Measurements from ENCODE around the gene PPP2R2B. TPM values are rescaled to one million over a fixed set of nuclear protein-coding genes. Genes with fewer than 3 reads are reported as not detected.

Gene PPP2R2B
- total RNA-seq, 1 experiment from 2014 or later = not detected

DNA sequence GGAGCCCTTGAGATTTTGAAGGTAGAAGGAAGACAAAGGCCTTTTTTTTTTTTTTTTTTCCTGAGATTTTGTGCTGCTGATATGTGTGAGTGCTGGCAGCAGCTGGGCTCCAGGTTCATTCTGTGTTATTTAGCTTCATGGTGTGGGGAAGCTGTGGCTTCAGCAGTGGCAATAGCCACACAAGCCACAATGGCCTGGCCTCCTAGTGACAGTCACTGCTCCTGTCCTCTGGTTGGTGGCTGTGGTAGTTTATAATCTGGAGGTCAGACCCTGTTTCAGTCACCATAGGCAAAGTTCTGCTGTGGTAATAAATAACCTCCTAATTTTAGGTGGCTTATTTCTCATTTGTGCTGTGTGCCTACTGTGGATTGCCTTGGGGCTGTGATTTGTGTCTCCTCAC, 334.3 kb downstream of the PPP2R2B start:
- no peak for DNase-seq (ENCODE audit: low spot score)
- in situ Hi-C loops (cut with HindIII; ENCODE audit: low sequenced_read_pairs) = no loop called here

DNA sequence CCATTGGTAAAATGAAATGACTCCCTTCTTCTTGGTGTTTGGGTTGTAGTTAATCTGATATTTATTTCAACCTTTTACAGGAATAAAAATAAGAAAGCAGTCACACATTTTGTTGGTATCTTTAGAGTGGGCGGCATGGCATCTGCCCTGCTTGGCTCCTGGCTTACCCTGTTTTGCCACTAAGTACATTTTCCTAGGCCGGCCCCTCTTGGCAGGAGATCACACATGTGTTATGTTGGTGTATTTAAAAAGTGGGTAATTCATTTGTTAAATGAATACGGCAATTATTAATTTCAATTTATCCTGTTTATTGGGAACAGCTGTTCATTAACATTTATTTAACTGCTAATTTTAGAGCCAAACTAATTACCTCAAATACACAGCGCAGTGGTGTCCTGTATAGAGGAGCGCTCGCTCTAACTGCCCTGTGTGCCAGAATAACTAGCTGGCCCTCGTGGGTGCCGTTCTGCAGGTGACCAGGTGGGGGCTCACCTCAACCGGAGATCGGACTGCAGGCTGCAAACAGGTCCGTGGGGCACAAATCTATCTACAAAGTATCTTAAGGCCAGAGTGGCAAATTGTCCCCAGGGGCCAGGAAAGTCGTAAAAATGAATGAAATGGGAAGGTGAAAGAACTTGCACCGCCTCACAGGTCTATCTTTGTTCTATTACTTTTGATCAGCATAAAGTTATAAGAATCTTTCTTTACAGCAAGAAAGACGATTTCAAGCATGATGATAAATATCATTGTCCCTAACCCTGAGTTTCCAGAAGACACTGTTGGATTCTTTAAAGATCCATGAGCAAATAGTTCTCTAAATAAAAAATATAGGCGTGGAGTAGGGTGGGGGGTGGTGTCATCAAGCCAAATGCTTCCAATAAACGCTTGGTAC, 336.4 kb downstream of the PPP2R2B start:
- peak; percentile 79 for DNase-seq (ENCODE audit: low spot score)
- in situ Hi-C loops (cut with HindIII; ENCODE audit: low sequenced_read_pairs) = no loop called here

- DNase-seq (ENCODE audit: low spot score) = no peak
- in situ Hi-C loops (cut with HindIII; ENCODE audit: low sequenced_read_pairs) = no loop called here
These were observed 338.1 kb downstream of the PPP2R2B start for GRCh38 chr5:146540414-146540813.

DNA sequence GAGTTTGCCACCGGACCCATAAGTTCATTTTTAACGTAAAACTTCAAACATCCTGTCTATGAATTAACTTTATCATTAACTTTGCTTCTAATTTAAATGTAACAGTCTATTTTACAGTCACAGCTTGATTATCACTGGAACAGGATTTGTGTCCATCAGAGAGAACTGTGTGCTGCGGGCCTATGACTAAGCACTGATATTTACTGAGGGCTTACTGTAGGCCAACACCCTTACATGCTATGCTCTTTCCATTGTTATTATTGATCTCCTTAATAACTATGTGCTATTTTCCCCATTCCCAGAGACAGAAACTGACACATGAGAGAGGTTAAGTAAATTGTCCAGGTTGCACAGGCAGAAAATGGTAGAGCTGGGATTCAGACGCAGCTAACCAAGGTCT, 338.6 kb downstream of the PPP2R2B start:
- in situ Hi-C loops (cut with HindIII; ENCODE audit: low sequenced_read_pairs) = no loop called here
- DNase-seq (ENCODE audit: low spot score) = no peak

DNA sequence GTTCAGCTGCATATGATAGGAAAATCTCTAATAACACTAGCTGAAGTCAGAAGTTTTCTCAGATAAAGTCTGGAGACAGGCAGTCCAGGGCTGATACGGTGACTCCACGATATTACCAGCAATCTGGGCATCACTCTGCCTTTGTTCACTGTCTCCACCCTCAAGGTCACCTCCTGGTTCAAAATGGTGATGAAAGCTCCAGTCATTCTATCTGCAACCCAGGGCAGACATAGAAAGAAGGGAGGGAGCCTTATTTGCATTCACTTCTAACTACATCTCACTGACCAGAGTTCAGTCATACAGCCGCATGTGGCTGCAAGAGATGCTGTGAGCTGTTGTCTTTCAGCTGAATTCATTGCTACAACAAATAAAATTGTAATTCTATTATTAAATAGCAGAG, 340.1 kb downstream of the PPP2R2B start:
- DNase-seq (ENCODE audit: low spot score) = no peak
- in situ Hi-C loops (cut with HindIII; ENCODE audit: low sequenced_read_pairs) = no loop called here

GRCh38 chr5:146533882-146534281, 344.7 kb downstream of the PPP2R2B start:
- DNase-seq (ENCODE audit: low spot score) = no peak
- in situ Hi-C loops (cut with HindIII; ENCODE audit: low sequenced_read_pairs) = no loop called here

GRCh38 chr5:146533260-146533857, 345.2 kb downstream of the PPP2R2B start:
- in situ Hi-C loops (cut with HindIII; ENCODE audit: low sequenced_read_pairs) = no loop called here
- peak; percentile 78 for DNase-seq (ENCODE audit: low spot score)
